BJ (cell line): ENCODE measurements around the gene RAI1. TPM values are rescaled to one million over a fixed set of nuclear protein-coding genes. Genes with fewer than 3 reads are reported as not detected.

Source experiments
- CTCF ChIA-PET: fragments of 350-600 bp; formaldehyde crosslinking; extraction: SDS; loops from one replicate; lab custom pipeline; 2021; ENCODE audit warnings: antibody characterized with exemption, inconsistent platforms; lab: Yijun Ruan, JAX
- POLR2A ChIA-PET: fragments of 300-600 bp; sonication (Branson Sonifier 250); formaldehyde crosslinking; extraction: SDS; loops from one replicate; lab custom pipeline; 2021; ENCODE audit warnings: antibody characterized with exemption; lab: Charles Lee
- DNase-seq: peaks from one replicate; pipeline ENCODE4 v3.0.0-alpha.2; 2011; ENCODE audit warnings: low read depth
- H3K27me3 ChIP-seq: 2 replicates; pipeline ENCODE4 v1.6.0; 2011; ENCODE audit warnings: low read length; ENCODE audit not compliant: control insufficient read depth, insufficient read depth
- H3K36me3 ChIP-seq: 2 replicates; pipeline ENCODE4 v1.5.1; 2011; ENCODE audit warnings: low read length; ENCODE audit not compliant: control insufficient read depth, insufficient read depth
- H3K4me3 ChIP-seq: 2 replicates; pipeline ENCODE4 v1.5.1; 2011; ENCODE audit warnings: low read depth, mild to moderate bottlenecking, control low read depth, low read length
- polyA plus RNA-seq: library from polyadenylated mRNA; depleted of rRNA; stranded (reverse); fragments of >200 nt; gene quantifications from 2 replicates; pipeline ENCODE4 v1.2.3, GENCODE V29; 2011
- TF ChIP-seq, protein P1 (sequence below): IDR thresholded peaks from 2 replicates; pipeline ENCODE4 v1.5.1; 2011; ENCODE audit warnings: low read depth, mild to moderate bottlenecking, control low read depth, inconsistent platforms, low read length, moderate library complexity; ENCODE audit not compliant: insufficient read depth

The RAI1 gene
- polyA plus RNA-seq, 1 experiment, result 2.4 TPM

GRCh38 chr17:17831208-17832031 is 150.2 kb downstream of the RAI1 start:
- CTCF ChIA-PET, result interaction anchor here (1.0 to 7.5 kb wide), 2 partner anchors 19 to 29 kb away, joined by 3 to 35 read pairs; no protein-coding TSS in a partner anchor
- peaks cover 6% of the 10 kb centered on the region for H3K36me3 ChIP-seq
- no peak overlapping the region for H3K4me3 ChIP-seq
- H3K27me3 ChIP-seq, result no peaks in the 10 kb centered on the region
- TF ChIP-seq, protein P1, sequence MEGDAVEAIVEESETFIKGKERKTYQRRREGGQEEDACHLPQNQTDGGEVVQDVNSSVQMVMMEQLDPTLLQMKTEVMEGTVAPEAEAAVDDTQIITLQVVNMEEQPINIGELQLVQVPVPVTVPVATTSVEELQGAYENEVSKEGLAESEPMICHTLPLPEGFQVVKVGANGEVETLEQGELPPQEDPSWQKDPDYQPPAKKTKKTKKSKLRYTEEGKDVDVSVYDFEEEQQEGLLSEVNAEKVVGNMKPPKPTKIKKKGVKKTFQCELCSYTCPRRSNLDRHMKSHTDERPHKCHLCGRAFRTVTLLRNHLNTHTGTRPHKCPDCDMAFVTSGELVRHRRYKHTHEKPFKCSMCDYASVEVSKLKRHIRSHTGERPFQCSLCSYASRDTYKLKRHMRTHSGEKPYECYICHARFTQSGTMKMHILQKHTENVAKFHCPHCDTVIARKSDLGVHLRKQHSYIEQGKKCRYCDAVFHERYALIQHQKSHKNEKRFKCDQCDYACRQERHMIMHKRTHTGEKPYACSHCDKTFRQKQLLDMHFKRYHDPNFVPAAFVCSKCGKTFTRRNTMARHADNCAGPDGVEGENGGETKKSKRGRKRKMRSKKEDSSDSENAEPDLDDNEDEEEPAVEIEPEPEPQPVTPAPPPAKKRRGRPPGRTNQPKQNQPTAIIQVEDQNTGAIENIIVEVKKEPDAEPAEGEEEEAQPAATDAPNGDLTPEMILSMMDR, result no peak
- no peak for DNase-seq
- POLR2A ChIA-PET, result no interaction called here

DNA sequence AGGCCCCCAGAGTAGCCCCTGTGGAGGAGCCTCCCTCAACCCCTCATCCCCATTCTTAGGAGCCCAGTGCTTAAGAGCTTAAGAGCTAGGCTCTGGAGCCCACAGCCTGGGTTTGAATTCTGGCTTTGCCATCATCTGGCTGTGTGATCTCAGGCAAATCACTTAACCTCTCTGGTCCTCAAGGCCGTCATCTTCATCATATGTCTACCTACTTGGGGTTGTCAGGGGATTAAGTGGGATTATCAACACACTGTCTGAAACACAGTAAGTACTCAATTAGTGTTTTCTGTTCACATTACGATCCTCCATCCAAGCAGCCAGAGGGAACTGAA is 150.7 kb downstream of the RAI1 start:
- H3K27me3 ChIP-seq, result no peaks in the 10 kb centered on the region
- ChIA-PET CTCF (interaction anchor here (1.0 to 7.5 kb wide), 2 partner anchors 18 to 20 kb away, joined by 3 to 35 read pairs; no protein-coding TSS in a partner anchor), POLR2A (no interaction called here)
- TF ChIP-seq, protein P1, result no peak
- peaks cover 5% of the 10 kb centered on the region for H3K36me3 ChIP-seq
- no peak for DNase-seq
- no peak overlapping the region for H3K4me3 ChIP-seq

- ChIA-PET CTCF (interaction anchor here (0.8 to 7.5 kb wide), 3 partner anchors 16 to 116 kb away, joined by 3 to 35 read pairs (median 3); no protein-coding TSS in a partner anchor), POLR2A (interaction anchor here (0.6 kb wide), 1 partner anchor 11 kb away, joined by 9 read pairs; no protein-coding TSS in a partner anchor)
- H3K36me3 ChIP-seq, result peaks cover 3% of the 10 kb centered on the region; the same call in 1 of the 2 replicates
- no peak overlapping the region for H3K4me3 ChIP-seq
- TF ChIP-seq, protein P1, result no peak
- no peaks in the 10 kb centered on the region for H3K27me3 ChIP-seq
- no peak for DNase-seq
These were observed 152.6 kb downstream of the RAI1 start for GRCh38 chr17:17833658-17834357.

DNA sequence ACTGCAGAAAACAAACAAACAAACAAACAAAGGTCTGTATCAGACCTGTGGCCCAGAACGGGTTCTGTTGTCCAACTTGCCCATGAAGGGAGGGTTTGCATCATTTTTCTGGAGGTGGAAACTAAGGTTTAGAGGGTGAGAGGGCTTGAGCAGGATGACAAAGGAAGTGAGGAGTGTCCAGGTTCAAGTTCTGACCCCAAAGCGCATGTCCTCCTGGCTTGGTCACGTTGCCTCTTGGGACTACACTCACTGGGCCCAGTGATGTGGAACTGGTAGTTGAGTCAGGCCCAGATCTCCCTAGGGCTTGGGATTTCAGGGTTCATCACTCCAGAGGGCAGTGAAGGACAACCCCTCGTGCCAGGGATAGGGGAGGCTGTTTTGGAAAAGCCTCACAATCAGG is 153.7 kb downstream of the RAI1 start:
- DNase-seq, result no peak
- POLR2A ChIA-PET, result no interaction called here
- no peak overlapping the region for H3K4me3 ChIP-seq
- TF ChIP-seq, protein P1, result no peak
- peaks cover 3% of the 10 kb centered on the region; the same call in 1 of the 2 replicates for H3K36me3 ChIP-seq
- CTCF ChIA-PET, result interaction anchor here (7.5 kb wide), 1 partner anchor 23 kb away, joined by 35 read pairs; no protein-coding TSS in a partner anchor
- no peaks in the 10 kb centered on the region for H3K27me3 ChIP-seq
